Uterine smooth muscle cell (primary cell): ENCODE measurements around the gene MYOZ1. TPM values are rescaled to one million over a fixed set of nuclear protein-coding genes. Genes with fewer than 3 reads are reported as not detected.

Experiments
- total RNA-seq: library from RNA; depleted of rRNA; stranded (reverse); fragments of >200 nt; gene quantifications from 2 replicates; pipeline ENCODE4 v1.2.3, GENCODE V29; 2014

MYOZ1 gene
- not detected in 2 replicates for total RNA-seq

GRCh38 chr10:73641328-73642060 is at the start of gene MYOZ1:
TSS of gene MYOZ1 (minus strand) at chr10:73641474. CDS start at chr10:73640017, 1,457 bp downstream.

GRCh38 chr10:73655990-73656298 is 14.7 kb upstream of the MYOZ1 start, which contains the start of gene SYNPO2L:
TSS of gene SYNPO2L (minus strand) at chr10:73656029. CDS start at chr10:73655922, 107 bp downstream.

GRCh38 chr10:73590881-73591799 is 50.1 kb downstream of the MYOZ1 start, which contains the start of gene USP54:
TSS of gene USP54 (minus strand) at chr10:73591342. CDS start at chr10:73575658, 15,684 bp downstream.

Other genes with a start within 250 kb of the MYOZ1 start
- gene ANXA7, start 227.4 kb downstream of the MYOZ1 start, total RNA-seq = 148 and 211 TPM in 2 replicates
- 2.0 and 2.1 TPM in 2 replicates for gene MSS51, start 207.9 kb downstream of the MYOZ1 start, total RNA-seq
- 34.9 and 36.6 TPM in 2 replicates for gene PPP3CB, start 145.4 kb downstream of the MYOZ1 start, total RNA-seq
- gene USP54, start 50.1 kb downstream of the MYOZ1 start, total RNA-seq = 35.5 and 38.4 TPM in 2 replicates
- under 0.01 TPM in 1 of 2 replicates, not detected in the other for gene SYNPO2L, start 14.6 kb upstream of the MYOZ1 start, total RNA-seq
- gene AGAP5, start 56.6 kb upstream of the MYOZ1 start, total RNA-seq = 2.7 and 3.4 TPM in 2 replicates
- 59.4 and 64.3 TPM in 2 replicates for gene SEC24C, start 102.9 kb upstream of the MYOZ1 start, total RNA-seq
- 17.5 and 19.4 TPM in 2 replicates for gene CHCHD1, start 140.6 kb upstream of the MYOZ1 start, total RNA-seq
- gene ZSWIM8, start 144.1 kb upstream of the MYOZ1 start, total RNA-seq = 44.9 and 65.5 TPM in 2 replicates
- 12.2 and 19.6 TPM in 2 replicates for gene NDST2, start 170.1 kb upstream of the MYOZ1 start, total RNA-seq
- 27.2 and 28.0 TPM in 2 replicates for gene CAMK2G, start 233.1 kb upstream of the MYOZ1 start, total RNA-seq